ENCODE results near the gene GCG.

GCG gene

GRCh38 chr2:162100579-162100978 lies 51.5 kb downstream of the GCG start:
- in situ Hi-C loops (cut with MboI; ENCODE audit: low sequenced_read_pairs, unreplicated experiment): loop anchor here (25.0 kb wide), 1 partner anchor 513 kb away; no protein-coding TSS in a partner anchor

GRCh38 chr2:162099836-162100235 lies 52.2 kb downstream of the GCG start:
- TF ChIP-seq CTCF (IDR thresholded peaks at IDR 0.05; ENCODE audit: borderline replicate concordance, control extremely low read depth, extremely low read depth, insufficient read depth, missing control alignments): no peak
- DNase-seq (ENCODE audit: low spot score): no peak
- in situ Hi-C loops (cut with MboI; ENCODE audit: low sequenced_read_pairs, unreplicated experiment): loop anchor here (25.0 kb wide), 1 partner anchor 513 kb away; no protein-coding TSS in a partner anchor

More at GRCh38 chr2:162100579-162100978, 51.5 kb downstream of the GCG start:
- TF ChIP-seq CTCF (IDR thresholded peaks at IDR 0.05; ENCODE audit: borderline replicate concordance, control extremely low read depth, extremely low read depth, insufficient read depth, missing control alignments): no peak
- no peak for DNase-seq (ENCODE audit: low spot score)

All from GM13976 (cell line).